HFF-Myc (cell line): ENCODE measurements around the gene TCL1B.

ENCODE experiments used
- DNase-seq: peaks from one replicate; pipeline ENCODE4 v3.0.0-alpha.2; 2011; ENCODE audit warnings: low read depth; ENCODE audit errors: extremely low read depth
- H3K4me3 ChIP-seq: replicated peaks from 2 replicates; pipeline ENCODE4 v1.5.1; 2011; ENCODE audit warnings: low read depth, mild to moderate bottlenecking, control low read depth, low read length
- CTCF ChIP-seq: IDR thresholded peaks from 2 replicates; pipeline ENCODE4 v1.5.1; 2012; ENCODE audit warnings: mild to moderate bottlenecking, low read depth, low read length, control low read depth; ENCODE audit errors: missing control alignments

Gene TCL1B

GRCh38 chr14:95741781-95742180, 55.6 kb downstream of the TCL1B start:
- no peak for TF ChIP-seq CTCF

More at GRCh38 chr14:95741781-95742180, 55.6 kb downstream of the TCL1B start:
- no peak for DNase-seq
- H3K4me3 ChIP-seq, result no peak overlapping the region
